SH-SY5Y (cell line): ENCODE results near the gene MGMT.

Source experiments
- GATA2 ChIP-seq: IDR thresholded peaks from 2 replicates; pipeline ENCODE4 v1.6.1; 2011; ENCODE audit warnings: mild to moderate bottlenecking, low read depth, low read length
- GATA3 ChIP-seq: IDR thresholded peaks from 2 replicates; pipeline ENCODE4 v1.6.1; 2011; ENCODE audit warnings: low read depth, mild to moderate bottlenecking, low read length, moderate library complexity

DNA sequence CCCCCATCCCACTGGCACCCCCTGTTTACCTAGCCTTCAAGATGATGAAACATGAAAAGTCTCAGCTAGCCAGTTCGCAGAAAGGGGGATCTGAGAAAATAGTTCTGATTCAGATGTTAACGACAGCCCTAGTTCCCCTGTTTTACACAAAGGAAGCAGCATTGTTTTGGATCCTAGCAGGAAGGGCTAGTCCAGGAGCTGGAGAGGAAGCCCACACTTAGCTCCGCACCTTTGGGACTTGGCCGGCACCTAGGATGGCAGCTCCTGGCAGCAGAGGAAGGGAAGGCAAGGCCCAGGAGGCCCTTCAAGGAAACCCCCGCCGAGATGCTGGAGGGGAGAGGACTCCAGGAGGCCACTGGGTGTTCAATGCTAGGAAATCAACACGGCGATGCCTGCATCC, 29.0 kb upstream of the MGMT start:
- no peak for TF ChIP-seq GATA3
- TF ChIP-seq GATA2, result no peak
